ENCODE results near the gene SLC44A4. TPM values are rescaled to one million over a fixed set of nuclear protein-coding genes. Genes with fewer than 3 reads are reported as not detected.
A peak's percentile ranks its signal among the peaks of the same experiment; 100 is the strongest.
"Not testable (repeated sequence)": the region's sequence is repeated elsewhere in the genome, so short reads cannot be mapped to it uniquely, and the experiment has no call there.

SLC44A4 gene
- under 1 TPM in 8 of 10 donors, not detected in 2; 0.08 to 0.50 (median 0.29) TPM for polyA plus RNA-seq (ENCODE audit: insufficient read length in 10 of 10)
- long read RNA-seq, donor 1 = 0 reads
- long read RNA-seq, donor 2 = 0 reads
- long read RNA-seq, donor 3 = 0 reads
- long read RNA-seq, donor 4 = 0 reads
- long read RNA-seq, donor 5 = 0 reads
- long read RNA-seq, donor 6 = 0 reads
- long read RNA-seq, donor 7 = 0 reads
- long read RNA-seq, donor 8 = 0 reads
- long read RNA-seq, donor 9 = 0 reads

DNA sequence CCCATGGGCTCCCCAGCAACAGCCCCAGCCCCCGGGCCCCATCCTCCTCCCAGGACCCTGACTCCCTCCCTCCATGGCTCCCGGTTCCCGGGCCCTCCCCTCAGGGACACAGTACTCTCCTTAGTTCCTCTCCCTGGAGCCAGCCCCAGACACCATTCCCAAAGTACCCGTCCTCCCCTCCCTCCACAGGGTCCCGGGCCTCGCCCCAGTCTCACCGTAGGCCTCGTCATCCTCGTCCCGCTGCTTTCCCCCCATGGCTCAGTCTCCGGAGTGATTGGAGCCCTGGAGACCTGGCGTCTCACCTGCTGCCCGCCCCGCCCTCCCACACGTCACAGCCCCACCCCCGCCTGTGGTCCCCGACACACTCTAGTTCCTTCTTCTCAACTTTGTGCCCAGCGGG, at the start of gene SLC44A4:
Gene SLC44A4, minus strand, starts transcription at position 272 of the 400 bp plus-strand sequence. Its CDS starts 17 bp downstream, at position 255.
- no peak for DNase-seq

DNA sequence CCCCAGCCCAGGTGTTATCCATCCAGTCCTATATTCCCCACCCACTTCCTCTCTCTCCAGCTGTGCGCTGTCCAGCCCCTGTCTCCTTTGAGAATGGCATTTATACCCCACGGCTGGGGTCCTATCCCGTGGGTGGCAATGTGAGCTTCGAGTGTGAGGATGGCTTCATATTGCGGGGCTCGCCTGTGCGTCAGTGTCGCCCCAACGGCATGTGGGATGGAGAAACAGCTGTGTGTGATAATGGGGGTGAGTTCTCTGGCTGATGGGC, 49.8 kb upstream of the SLC44A4 start:
- no peak for DNase-seq

DNA sequence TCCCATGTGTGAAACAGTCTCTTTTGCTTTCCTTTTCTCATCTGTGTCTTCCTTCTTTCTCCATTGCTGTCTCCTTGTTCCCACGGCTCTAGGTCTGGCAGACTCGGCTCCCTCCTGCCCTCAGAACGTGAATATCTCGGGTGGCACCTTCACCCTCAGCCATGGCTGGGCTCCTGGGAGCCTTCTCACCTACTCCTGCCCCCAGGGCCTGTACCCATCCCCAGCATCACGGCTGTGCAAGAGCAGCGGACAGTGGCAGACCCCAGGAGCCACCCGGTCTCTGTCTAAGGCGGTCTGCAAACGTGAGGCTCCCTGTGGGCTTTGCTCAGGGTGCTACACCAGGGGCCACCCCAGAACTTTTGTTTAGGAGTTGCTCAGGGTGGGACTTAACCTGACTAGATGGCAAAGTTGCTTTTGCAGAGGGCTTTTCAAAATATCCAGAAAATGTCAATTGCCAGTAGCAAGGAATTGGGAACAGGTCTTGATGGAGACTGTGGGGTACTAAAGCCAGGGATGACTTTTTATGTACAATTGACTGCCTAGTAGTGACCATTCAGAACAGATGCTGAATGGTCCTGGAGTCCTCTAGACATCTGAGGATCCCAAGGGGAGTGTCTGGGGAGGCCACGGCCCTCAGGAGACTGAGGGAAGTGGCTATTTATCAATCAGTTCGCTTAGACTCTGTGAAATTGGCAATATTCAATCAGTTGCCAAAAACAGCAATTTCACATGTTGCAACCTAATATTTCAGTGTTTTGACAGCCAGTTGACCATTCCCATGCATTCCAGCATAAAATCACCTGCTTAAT, 49.3 kb upstream of the SLC44A4 start:
- DNase-seq = no peak

DNA sequence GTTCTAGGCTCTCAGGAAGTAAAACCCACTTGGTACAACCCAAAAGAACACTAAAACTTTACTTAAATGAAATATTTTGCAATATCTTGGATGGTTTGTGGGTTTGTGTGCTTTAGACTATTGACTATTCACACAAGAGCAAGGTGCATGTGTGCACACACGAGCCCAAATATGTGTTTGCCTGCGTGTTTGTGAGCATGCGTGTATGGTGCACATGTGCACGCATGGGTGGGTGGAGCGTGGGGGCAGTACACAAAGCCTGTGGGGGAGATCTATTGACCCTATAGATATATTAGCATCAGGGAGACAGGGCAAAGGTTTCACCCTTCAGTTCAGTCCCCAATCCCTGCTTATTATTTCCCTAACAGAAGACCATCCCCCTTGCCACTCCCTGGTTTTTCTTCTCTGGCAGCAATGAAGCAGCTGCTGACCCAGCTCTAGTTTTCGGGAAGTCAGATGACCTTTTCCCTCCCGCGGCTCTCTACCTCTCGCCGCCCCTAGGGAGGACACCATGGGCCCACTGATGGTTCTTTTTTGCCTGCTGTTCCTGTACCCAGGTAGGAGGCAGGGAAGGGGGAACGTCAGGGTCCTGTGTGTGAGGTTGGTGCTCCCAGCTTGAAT, 48.6 kb upstream of the SLC44A4 start, which contains the start of gene C2:
Gene C2, plus strand, starts transcription at position 476 of the 621 bp plus-strand sequence. Its CDS starts 36 bp downstream, at position 512.
- DNase-seq = no peak

DNA sequence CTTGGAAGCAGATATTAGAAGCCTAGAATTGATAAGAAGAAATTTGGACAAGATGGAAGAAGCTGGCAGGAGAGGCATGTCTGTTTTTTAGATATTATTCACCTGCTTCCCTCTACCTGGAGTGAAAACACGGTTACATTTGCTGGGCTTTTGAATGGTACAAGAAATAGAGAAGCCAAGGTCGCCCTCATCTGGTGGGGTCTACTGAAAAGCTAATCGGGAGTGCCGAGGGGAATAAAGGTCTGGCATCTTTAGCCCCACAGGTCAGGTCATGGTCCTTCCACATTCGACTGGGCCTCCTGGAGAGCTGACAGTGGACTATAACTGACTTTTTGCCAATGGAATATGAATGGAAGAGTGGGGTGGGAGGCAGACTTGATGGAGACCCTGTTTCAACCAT, 44.1 kb upstream of the SLC44A4 start:
- no peak for DNase-seq

DNA sequence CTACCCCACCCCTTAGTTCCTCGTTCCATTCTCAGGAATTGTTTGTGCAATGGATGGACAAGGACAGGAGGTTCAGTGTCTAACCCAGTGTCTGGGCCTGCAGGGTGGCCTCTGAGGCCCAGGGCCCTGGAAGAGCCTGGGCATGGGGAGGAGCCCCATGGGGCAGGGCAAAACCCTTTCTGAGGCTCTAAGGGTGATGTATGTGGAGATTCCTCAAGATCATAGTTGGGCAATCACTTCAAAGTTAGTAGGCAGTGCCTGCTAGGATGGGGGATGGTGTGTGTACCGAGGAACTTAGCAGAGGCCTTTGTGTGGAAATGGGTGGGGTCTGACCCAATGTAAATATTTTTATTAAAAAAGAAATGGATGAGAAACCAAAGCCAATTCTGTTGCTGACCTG, 42.0 kb upstream of the SLC44A4 start:
- no peak for DNase-seq

DNA sequence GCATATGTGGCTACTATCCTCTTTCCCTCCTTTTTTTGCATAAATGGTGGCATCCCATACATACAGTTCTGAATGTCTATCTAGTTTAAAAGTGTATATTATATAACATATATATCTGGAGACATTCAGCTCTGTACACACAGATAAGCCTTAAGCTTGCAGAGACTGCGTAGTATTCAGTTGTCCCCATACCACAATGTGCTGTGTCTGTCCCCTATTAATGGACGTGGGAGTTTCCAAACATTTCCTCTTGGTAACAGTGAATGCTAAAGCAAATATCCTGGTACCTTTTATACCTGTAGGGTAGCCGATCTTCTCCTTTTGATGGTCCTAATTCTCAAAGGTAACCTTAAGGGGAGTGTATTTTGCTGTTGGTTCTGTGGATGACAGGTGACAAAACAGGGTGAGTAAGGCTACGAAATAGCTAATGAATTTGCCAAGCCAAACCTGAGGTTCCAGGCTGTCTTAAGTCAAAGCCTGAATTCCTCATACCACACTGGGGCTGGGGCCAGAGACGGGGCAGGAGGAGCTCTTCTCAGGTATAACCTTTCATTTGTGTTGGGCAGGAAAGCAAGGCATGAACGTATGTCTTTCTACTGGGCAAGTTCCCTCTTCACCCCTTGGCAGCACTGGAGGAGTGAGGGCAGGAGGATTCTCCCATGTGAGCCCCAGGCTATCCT, 41.0 kb upstream of the SLC44A4 start:
- DNase-seq = no peak

DNA sequence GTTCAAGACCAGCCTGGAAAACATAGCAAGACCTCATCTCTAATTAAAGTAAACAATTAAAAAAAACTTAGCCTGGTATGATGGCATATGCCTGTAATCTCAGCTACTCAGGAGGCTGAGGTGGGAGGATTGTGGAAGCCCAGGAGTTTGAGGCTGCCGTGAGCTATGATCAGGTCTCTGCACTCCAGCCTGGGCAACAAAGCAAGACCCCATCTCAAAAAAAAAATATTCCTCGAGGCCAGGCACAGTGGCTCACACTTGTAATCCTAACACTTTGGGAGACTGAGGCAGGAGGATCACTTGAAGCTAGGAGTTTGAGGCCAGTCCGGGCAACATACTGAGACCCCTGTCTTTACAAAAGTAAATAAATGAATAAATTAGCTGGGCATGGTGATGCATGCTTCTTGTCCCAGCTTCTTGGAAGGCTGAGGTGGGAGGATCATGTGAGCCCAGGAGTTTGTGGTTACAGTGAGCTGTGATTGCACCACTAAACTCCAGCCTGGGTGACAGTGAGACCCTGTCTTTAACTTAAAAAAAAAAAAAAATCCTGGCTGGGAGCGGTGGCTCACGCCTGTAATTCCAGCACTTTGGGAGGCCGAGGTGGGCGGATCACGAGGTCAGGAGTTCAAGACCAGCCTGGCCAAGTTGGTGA, 39.4 kb upstream of the SLC44A4 start:
- no peak for DNase-seq

DNA sequence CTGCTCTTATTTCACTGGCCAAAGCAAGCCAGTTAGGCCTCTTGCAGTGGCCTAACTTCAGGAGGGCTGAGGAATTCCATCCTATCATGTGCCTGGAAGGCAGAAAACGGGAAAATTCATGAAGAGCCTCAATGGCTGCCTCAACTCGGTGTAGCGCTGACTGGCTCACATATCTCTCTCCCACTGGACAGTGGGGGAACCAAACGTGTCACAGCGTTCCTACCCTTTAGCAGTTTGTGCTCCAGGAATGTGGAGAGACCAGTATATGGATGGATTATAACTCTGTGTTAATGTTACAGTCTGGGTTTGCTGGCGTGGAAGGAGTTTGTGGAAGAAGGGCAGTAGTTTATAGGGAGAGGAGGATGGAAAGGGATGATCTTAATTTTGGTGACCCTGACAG, 37.0 kb upstream of the SLC44A4 start:
- DNase-seq = no peak

DNA sequence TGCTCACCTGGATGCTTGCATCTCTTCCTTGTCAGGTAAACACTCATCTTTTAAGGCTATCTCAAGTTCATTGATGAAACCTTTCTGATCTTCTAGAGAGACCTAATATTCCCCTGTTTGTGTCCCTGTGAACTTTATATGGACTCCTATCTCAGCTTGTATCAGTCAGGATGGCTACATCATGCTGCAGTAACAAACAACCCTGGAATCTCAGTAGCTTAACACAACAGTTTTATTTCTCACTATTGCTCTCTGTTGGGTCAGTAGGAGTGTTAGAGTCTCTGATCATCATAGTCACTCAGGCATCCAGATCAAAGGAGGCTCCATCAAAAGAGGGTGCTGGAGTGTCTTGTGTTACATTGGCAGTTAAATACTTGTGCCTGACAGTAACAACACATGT, 36.6 kb upstream of the SLC44A4 start:
- no peak for DNase-seq

DNA sequence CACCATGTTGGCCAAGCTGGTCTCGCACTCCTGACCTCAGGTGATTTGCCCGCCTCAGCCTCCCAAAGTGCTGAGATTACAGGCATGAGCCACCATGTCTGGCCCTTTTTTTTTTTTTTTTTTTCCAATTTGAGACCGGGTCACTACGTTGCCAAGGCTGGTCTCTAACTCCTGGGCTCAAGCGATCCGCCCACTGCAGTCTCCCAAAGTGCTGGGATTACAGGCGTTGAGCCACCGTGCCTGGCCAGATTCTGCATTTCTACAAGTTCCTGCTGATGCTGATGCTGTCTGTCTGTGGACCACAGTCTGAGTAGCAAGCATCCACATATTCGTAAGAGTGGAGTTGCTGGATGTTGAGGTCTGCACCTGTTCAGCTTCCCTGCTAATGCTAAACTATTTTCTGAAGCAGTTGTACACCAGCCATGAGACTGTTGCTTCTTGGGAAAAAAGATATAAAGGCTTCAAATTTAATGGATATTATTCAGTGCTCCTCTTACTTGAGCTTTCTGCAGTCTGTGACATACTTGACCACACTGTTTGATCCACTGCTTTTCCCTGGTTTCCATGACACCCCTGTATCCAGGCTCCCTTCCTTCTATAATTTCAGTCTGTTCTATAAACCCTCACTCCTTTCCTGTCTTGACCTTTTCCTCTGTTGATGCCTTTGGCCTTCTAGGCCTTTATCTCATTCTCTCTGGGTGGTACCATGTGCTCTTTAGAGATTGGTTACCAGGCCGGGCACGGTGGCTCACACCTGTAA, 33.2 kb upstream of the SLC44A4 start:
- DNase-seq = no peak

DNA sequence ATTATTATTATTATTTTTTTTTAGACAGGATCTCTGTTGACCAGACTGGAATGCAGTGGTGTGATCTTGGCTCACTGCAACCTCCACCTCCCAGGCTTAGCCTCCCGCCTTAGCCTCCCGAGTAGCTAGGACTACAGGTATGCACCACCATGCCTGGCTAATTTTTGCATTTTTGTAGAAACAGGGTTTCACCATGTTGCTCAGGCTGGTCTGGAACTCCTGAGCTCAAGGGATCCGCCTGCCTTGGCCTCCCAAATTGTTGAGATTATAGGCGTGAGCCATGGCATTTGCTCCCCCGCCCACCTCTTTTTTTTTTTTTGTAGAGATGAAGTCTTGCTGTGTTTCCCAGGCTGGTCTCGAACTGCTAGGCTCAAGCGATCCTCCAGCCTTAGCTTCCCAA, 30.5 kb upstream of the SLC44A4 start:
- not testable (repeated sequence) for DNase-seq

DNA sequence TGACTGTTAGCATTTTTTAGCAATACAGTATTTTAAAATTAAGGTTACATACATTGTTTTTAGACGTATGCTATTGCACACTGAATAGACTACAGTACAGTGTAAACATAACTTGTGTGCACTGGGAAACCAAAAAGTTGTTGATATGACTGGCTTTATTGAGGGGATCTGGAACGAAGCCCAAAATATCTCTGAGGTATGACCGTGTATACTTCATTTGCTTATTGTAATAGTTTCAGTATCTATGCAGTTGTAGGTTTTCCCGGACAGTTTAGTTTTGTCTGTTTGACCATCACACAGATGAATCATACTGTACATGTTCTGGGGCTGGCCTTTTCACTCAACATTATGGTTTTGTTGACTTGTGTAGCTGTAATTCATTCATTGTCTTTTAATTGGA, 30.0 kb upstream of the SLC44A4 start:
- DNase-seq = no peak

DNA sequence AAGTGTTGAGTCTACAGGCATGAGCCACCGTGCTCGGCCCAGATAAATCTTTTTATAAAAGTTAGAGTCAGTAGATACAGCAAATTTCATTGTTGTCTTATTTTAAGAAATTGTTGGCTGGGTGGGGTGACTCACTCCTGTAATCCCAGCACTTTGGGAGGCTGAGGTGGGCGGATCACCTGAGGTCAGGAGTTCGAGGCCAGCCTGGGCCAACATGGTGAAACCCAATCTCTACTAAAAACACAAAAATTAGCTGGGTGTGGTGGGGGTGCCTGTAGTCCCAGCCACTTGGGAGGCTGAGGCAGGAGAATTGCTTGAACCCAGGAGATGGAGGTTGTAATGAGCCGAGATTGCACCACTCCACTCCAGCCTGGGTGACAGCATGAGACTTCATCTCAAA, 29.5 kb upstream of the SLC44A4 start:
- not testable (repeated sequence) for DNase-seq

DNA sequence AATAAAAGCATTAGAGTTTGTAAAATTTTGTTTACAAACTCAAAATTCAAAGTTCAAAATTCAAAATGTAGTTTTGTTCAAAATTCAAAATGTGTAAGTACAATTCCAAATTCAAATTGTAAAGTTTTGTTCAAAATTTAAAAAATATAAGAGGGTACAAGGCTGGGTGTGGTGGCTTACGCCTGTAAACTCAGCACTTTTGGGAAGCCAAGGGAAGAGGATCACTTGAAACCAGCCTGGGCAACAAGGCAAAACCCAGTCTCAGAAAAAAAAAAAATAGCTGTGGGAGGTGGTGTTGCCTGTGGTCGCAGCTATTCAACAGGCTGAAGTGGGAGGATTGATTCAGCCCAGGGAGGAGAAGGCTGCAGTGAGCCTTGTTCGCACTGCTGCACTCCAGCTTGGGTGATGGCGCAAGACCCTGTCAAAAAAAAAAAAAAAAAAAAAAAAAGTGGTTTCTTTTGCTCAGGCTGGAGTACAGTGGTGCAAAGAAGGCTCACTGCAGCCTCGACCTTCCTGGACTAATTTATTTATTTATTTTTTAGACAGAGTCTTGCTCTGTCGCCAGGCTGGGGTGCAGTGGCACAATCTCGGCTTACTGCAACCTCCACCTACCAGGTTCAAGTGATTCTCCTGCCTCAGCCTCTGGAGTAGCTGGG, 28.5 kb upstream of the SLC44A4 start:
- peak in 1 of 3 donors; percentile 33 for DNase-seq

DNA sequence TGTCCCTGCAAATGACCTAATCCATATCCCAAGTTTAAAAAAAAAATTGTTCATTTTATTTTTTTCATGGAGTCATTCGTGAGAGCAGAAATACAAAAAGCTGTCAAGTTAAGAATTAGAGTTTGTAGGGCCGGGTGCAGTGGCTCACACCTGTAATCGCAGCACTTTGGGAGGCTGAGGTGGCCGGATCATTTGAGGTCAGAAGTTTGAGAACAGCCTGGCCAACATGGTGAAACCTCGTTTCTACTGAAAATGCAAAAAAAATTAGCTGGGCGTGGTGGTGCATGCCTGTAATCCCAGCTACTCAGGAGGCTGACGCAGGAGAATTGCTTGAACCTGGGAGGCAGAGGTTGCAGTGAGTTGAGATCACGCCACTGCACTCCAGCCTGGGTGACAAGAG, 27.9 kb upstream of the SLC44A4 start:
- not testable (repeated sequence) for DNase-seq

DNA sequence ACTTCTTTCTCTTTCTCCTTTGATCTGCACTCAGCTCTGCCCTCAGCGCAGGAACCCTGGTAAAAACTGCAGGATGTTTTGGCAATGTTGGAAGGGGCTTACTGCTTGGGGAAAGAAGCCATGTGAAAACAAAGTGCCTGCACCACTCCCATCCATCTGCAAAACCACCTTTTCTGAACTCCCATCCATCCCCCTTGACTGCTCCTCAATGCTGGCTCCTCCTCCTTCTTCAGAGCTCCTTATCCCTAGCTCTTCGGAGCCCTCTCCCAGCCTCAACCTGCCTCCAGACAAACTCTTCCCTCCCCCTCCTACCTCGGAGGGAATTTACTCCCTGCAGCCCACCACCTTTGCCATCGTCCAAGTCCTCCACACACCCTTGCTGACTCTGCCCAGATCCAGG, 27.3 kb upstream of the SLC44A4 start:
- DNase-seq = no peak

DNA sequence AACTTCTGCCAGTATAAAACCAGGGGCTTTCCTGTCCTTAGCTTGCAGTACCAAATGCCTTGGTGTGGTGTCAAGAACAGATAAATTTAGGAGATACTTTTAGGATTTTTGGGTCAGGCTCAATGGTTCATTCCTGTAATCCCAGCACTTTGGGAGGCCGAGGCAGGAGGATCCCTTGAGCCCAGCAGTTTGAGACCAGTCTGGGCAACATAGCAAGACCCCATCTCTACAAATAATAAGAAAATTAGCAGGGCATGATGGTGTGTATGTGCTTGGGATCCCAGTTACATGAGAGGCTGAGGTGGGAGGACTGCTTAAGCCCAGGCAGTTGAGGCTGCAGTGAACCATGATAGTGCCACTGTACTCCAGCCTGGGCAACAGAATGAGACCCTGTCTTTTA, 26.2 kb upstream of the SLC44A4 start:
- DNase-seq = no peak

DNA sequence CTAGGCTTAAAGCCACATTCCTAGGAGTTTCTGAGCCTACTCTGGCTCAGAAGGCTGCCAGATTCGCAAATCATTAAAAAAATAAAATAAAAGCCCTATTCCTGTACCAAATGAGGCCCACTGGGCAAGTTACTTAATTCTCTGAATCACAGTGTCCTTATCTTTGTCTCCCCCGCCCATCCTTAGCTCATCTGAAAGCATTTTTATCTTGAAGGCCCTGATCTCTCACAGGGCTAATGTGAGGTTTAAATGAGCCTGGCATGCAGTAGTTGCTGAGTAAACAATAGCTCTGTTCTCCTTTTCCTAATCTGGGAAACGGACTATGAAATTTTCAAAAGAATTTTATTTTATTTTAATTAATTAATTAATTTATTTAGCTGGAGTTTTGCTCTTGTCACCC, 25.2 kb upstream of the SLC44A4 start:
- no peak for DNase-seq

DNA sequence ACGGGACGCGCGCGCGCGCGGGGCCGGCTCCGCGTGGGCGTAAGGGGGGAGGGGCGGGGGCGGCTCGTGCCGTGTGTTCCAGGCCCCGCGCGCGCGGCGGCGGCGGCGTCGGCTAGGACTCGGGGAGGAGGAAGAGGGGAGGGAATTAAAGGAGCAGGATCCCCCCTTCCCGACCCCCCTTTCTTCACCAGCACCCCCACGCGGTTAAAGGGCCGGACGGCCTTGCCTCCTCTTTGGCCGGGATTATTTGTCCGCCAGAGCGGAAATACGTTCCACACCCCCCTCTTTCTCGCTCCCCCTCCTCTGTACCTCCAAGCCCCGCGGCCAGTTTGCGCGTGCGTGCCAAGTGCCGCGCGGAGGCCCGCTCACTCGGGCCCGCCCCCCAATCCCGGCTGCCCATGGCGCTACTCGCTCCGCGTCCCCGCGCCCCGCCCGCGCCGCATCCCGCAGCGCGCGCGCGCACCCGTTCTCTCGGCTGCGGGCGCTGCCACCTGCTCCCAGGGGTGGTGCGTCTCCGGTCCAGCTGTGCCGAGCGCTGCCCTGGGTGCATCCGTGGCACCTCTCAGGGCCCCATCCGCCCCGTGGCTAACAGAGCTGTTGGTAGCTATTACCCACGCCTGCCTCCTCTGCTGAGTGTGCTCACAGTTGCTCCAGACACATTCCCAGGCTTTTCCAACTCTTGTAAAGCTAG, 23.3 kb upstream of the SLC44A4 start, which contains the start of gene ZBTB12:
Gene ZBTB12, minus strand, starts transcription at position 134 of the 691 bp plus-strand sequence. CDS start 781 bp downstream, outside the sequence.
- DNase-seq = peak; percentile 96 to 99 (median 98)
